Stomach (tissue), 4 donors: ENCODE data around the gene SERPINE1.

Experiments used
- CTCF ChIP-seq, 7 experiments: fragments of 450-650 bp in 4 of 7; fragments of 200-600 bp in 3 of 7; sonication (generic) in 3 of 7; IDR thresholded peaks; one replicate each; pipeline ENCODE4 v1.5.1; 2016 to 2019; ENCODE audit warnings: antibody characterized with exemption in 7 of 7, control low read depth in 2 of 7, mild to moderate bottlenecking in 1 of 7
- EP300 ChIP-seq: sonication (generic); formaldehyde crosslinking; IDR thresholded peaks from one replicate; pipeline ENCODE4 v1.6.1; 2017; ENCODE audit warnings: antibody characterized with exemption
- POLR2A ChIP-seq, 4 donors: fragments of 450-650 bp; IDR thresholded peaks; one replicate each; pipeline ENCODE4 v1.6.1; 2016; ENCODE audit warnings: antibody characterized with exemption in 4 of 4, control low read depth in 2 of 4, mild to moderate bottlenecking in 1 of 4, moderate library complexity in 1 of 4
- POLR2AphosphoS5 ChIP-seq, 3 donors: sonication (generic); formaldehyde crosslinking; IDR thresholded peaks; one replicate each; pipeline ENCODE4 v1.6.1; 2016; ENCODE audit warnings: antibody characterized with exemption in 3 of 3

GRCh38 chr7:101175664-101176063 is 48.8 kb downstream of the SERPINE1 start:
- no peak for TF ChIP-seq CTCF (IDR thresholded peaks at IDR 0.05)
- TF ChIP-seq POLR2A (IDR thresholded peaks at IDR 0.05) = no peak
- no peak for TF ChIP-seq POLR2AphosphoS5 (IDR thresholded peaks at IDR 0.05)
- TF ChIP-seq EP300 = no peak
